B cell (primary cell): ENCODE measurements around the gene RIC8B.

Experiments used
- CTCF ChIP-seq: fragments of 200-600 bp; IDR thresholded peaks from one replicate; pipeline ENCODE4 v1.8.0; 2022; ENCODE audit warnings: antibody characterized with exemption, mild to moderate bottlenecking
- EZH2 ChIP-seq: IDR thresholded peaks from 2 replicates; pipeline ENCODE4 v1.6.1; 2012; ENCODE audit warnings: borderline replicate concordance, low read depth, mild to moderate bottlenecking, moderate library complexity, low read length; ENCODE audit not compliant: insufficient read depth, poor library complexity, severe bottlenecking

- TF ChIP-seq CTCF (no peak), EZH2 (no peak)
Measured at GRCh38 chr12:106791531-106791930, 17.0 kb downstream of the RIC8B start.
